HG03558 (cell line): ENCODE data around the gene SORCS3.

ENCODE experiments used
- ATAC-seq: cut with Tn5 transposase; IDR thresholded peaks from one replicate; pipeline ENCODE4 v1.9.1; 2021; ENCODE audit warnings: moderate number of reproducible peaks; ENCODE audit not compliant: unreplicated experiment; ENCODE audit errors: extremely low read depth

Gene SORCS3

DNA sequence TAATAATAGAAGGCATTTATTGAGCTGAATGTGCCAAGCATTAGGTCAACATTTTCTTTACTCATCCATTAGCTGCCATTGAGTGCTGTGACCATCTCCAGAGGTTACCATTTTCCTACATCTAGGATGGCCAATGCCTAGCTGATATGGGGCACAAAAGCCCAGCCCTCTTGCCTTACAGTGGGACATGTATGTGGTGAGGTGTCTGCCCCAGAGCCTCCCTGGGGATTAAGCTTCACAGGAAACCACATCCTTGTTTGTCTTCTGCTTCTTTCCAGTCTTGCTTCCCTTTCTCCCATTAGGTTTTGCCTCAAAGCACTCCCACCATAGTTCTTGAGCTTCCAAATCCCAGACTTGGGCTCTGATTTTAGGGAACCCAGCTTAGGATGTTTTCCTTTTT, 258.7 kb downstream of the SORCS3 start:
- no peak for ATAC-seq

DNA sequence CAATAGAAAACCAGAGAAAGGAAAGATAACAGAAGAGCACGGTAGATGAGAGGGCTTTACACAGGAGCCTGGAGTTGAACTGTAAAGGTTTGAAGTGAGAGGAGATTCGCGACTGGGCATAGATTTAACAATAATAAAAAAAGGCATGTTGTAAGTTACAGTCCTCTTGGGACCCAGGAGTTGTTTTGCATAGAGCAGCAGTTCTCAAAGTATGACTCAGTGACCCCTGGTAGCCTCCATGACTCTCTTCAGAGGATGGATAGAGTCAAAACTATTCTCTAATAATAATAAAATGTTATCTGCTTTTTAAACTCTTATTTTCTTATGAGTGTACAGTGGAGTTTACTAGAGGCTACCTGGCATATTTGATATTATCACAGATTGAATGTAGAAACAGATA, 262.3 kb downstream of the SORCS3 start:
- ATAC-seq: no peak

DNA sequence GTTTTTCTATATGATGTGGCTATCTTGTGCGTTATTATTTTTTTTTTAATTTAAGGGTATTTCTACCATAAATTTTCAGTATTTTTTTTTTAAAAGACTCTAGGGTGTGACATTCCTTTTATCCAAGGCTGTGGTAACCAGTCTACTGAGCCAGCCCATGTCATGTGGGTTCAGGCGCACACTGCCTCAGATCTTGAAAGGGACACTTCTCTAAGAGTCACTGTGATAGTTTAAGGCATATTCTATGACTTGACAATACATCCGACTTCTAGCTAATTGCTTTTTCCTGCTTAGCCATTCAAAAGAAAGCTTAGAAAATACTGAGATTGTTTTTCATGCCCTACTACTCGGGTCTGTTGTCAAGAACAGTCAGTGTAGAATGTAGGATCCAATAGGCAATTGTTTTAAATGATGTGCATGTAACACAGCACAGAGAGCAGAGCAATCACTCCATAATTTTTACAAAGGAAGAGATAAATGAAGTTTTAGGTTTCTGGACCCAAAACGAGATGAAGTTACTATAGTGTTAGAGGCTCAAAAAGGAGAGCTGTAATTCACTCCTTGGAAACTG, 263.7 kb downstream of the SORCS3 start:
- no peak for ATAC-seq

DNA sequence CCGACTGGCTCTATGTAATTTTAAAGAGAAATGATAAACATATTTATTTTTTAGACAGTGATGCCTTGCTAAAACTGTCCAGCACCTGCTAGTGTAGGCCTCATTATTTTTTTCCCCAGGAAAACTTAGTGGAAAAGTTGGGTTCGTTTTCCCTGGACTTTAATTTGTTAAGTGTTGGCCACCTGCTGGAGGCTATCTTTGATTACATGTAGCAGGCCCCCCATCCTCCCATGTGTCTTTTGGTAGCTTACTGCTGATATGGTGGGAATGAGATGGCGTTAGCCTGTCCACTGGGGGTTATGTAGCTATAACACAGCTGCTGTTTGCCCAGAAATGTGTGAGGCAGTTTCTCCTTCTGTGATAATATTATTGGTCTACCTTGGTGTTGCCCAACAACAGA, 265.0 kb downstream of the SORCS3 start:
- no peak for ATAC-seq

DNA sequence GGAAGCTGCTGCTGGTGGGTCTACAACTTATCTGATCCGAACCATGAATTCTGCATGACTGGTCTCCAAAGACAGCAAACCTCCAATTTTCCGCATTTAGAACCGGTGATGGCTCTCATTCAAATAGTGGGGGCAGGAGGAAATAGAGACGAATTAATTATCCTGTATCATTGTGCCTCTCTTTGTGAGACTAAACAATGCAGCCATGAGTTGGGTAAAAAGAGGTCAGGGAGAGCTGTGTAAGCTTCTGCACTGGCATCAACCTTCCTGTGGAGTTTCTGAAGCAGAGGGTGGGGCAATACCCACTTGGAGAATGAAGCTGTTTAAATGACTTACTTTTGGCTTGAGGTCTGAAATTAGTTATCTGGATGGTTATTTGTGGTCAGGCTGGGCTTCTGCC, 266.4 kb downstream of the SORCS3 start:
- no peak for ATAC-seq

DNA sequence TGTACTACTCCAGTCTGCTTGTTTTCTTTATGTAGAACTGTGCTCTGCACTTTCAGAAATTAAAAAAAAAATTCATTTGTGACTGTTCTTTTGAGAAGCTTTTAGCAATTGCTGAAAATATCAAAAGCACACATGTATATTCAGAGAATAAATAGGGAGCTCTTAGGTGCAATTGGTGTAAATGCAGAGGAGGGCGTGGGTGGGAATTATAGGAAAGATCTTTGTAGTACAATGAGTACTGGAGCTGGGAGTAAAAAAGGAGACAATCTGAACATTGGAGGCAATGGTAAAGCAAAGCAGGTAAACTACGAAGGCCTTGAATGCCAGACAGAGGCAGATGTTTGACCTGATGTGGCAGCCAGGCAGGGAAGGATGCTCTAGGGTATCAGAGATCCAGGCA, 267.5 kb downstream of the SORCS3 start:
- no peak for ATAC-seq

DNA sequence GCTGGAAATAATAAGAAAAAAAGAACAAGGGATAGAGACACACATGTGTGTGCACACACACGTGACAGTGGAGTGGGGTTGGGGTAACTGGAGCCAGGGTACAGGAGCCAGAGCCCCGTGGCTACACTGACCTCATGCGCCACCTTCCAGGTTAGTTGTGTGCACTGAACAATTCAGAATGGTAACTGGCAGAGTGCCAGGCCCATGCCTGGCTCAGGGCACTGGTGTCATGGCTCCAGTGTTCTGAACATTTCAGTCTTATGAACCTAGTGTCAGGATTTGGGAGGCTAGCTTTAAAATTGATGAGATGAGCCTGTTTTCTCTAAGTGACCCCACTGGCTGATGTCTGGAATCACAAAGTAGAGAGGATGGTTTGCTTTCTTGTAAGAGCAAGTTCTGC, 269.6 kb downstream of the SORCS3 start:
- no peak for ATAC-seq

DNA sequence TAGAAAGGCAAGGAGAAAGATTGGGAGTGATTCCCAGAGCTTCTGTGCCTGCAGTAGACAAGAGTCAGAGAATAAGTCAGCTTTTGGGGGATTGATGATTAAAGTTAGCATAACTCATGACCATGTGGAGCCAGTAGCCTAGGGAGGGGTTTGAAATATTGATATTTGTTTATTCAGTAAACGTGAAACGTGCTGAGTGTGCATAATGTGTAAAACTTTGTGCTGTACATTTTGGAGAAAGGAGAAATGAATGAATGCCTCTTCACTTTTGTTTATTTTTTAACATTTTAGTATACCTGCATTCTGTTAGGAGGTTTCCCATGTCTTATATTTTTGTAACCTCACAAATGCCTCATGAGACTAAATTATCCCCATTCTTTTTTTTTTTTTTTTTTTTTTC, 272.3 kb downstream of the SORCS3 start:
- no peak for ATAC-seq

DNA sequence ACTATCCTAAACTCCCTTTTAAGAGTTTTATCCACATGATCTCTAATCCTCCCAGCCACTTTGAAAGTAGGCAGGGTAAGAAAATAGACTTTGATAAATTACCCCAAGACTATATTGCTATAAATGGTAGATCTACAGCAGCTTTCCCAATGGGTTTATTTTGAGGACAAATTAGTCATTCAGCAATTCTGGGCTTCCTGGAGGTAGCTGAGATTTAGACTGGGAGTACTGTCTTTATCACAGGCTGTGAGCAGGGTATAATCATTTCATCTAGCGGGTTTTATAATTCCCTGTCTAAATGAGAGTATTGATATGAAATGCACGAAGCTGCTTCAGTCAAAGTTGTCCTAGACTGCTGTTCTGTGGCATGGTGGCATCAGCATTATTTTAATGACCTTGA, 279.4 kb downstream of the SORCS3 start:
- no peak for ATAC-seq

DNA sequence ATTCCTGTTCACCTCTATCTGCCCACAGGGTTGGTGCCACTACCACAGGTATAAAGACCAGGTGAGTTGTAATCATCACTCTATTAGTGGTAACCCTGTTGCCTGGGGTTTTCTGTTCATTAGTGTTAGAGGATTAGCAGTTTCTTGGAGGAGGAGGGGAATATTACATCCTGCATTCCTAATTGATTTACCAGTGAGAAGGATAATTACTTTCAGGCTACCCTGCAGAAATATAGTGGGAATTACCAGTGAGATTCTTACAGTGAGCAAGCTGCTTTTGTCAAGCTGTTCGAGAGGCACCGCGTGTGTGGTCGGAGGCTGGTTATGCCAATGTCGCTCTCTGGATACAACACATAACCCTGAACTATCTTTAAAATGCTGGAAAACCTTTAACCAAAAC, 280.7 kb downstream of the SORCS3 start:
- no peak for ATAC-seq

DNA sequence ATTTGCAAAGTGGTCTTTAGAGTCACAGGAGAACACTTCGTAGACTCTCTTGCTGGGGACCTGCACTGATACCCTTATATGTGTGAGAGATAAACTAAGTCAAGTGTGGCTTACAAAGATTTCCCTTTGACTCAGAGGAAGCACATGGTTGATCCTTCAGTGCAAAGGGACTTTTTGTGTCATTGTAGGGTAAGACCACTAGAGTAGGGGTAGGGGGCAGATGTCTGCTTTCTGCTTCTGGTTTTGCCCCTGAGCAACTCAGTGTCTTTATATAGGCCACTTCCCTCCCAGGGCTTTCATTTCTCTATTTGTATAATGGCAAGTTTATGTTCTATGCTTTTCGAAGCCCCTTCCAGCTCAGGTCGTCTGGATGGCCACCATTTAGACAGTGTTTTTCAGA, 281.7 kb downstream of the SORCS3 start:
- ATAC-seq: peak; percentile 59

DNA sequence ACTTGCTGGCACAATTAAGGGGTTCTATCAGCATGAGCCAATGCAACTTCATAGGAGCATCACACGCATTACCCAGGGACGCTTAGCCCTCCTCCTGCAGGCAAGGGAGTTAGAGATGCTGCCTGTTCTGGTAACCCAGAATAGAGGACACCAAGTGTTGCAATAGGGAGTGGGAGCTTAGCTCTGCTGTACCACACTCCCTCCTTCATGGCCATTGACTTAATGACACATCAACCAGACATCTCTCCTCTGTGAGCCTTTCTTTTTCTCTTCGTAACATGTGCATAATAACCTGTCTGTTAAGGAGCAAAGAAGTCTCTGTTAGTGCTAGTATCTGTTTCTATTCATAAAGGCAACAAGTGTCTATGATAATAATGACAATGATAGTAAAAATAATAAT, 282.4 kb downstream of the SORCS3 start:
- ATAC-seq: no peak

DNA sequence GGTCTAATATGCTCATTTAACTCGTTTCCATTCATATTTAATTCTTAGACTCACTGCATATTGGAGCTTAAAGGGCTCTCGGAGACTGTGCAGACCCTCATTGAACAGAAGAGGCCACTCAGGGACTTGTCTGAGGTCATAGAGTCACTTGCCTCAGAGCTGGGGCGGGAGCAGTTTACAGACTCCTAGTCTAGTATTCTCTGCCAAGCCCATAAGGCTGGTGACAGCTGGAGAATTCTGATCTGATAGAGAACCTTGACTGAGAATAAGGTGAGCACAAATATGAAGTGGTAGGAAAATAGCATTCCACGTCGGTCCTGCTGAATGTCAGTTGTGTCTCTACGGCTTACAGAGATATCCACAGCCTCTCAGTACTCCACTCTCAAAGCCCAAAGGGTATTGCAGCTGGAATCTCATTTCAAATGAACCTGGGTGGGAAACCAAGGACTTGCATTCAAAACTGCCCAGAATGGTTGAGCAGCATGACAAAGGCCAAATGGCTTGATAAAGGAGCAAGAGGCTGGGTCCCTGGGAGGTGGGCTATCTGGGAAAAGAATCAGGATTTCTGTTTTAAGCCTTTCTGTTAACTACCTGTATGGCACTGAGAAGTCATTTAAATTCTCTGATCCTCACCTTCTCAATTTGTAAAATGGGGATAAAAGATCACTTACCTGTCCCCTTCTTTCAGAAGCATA, 283.2 kb downstream of the SORCS3 start:
- ATAC-seq: no peak

DNA sequence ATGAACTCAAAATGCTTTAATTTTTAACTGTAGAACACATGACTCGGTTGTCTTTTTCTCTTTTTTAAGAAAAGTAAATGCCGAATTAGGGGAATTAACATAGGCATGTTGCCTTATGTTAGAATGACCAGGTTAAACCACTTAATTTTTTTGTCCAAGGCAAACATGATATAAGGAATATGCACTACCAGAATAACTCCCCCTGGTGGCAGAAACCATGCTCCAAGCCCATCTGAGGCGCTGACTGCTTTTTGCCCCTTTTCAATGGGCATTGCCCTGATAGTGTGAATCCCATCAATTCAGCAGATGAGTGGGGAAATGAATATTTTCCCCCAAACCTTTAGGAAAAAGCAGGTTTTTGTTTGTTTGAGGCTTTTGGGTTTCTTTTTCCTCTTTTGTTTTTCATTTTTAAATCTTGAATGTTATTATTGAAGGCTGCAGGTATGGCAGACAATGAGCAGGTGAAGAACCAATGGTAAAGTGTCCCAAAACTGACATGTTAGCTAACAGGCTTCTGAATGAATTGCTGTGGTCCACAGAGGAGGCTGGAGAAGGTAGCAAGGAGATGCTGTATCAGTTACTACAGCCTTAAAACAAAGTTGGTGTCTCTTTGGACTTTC, 284.3 kb downstream of the SORCS3 start:
- ATAC-seq: no peak

DNA sequence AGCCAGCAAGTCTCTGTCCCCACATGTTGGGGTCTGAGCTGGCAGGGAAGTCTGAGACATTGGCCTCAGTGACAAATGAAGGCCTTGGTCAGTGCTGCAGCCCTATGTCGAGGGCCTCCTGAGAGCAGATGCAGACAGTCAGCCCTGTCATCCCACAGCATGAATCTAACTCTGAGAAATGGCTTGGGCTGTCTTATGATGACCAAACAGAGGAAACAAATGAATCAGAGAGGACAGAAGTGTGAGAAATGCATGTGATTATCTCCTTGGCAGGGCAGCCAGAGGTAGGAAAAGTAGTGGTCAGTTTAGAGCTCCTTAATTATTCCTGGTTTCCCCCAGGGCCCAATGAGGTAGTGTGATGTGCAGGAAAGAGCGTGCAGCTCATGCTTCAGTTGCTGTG, 287.6 kb downstream of the SORCS3 start:
- no peak for ATAC-seq

DNA sequence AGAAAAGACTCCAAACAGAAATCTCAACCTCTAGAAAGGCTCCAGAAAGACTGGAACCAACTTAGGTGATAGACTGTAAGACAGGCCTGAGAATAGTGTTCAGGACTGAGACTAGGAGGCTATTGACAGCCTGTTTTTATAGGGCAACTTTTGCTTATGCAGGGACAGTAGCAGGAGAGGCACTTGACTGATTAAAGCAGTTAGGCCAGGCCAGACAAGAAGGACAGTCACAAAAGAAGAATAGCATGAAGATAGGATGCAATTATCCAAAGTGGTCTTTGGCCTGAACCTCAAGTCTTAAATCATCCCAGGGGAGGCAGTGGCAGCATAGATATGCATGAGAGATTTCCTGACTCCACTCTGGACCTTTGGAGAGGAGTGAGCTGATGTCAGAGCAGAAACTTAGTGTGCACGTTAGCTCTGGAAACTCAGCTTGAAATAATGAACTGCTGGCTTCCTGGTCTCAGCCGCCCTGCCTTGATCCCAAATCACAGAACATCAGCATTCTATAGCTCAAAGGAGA, 290.6 kb downstream of the SORCS3 start:
- ATAC-seq: no peak

DNA sequence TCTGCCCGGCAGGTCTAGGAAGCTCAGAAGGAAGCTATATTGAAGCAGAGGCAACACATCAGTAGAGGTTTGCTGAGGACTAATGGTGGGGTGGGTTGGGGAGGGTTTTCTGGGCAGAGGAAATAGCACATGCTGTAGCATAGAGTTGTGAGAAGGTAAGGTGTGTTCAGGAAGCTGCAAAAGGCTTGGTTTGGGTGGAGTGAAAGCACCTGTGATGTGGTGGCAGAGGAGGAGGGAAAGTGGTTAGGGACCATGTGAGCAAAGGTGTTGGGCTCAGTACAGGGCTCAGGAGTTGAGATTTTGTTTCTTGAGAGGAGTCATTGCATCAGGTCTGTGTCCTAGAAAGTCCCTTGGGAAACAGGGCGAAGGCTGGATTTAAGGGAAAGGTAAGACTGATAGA, 294.6 kb downstream of the SORCS3 start:
- ATAC-seq: no peak

DNA sequence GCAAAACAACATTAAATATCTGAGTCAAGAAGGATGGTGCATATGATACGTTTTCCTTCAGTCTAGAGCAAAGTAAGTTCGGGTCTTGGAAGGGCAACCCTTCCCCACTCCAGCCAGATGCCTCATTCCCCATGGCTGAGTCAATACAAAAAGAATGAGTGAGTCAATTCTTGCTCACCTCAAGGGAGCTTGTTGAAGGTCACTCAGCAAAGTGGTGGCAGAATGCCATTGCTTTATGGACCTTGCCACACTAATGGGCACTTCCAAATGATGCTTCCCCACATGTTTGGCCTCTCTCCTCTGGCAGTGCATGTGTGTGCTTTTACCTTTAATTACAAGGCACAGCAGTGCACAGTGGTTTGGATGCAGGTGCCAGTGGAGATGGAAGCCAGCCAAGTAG, 296.5 kb downstream of the SORCS3 start:
- no peak for ATAC-seq

DNA sequence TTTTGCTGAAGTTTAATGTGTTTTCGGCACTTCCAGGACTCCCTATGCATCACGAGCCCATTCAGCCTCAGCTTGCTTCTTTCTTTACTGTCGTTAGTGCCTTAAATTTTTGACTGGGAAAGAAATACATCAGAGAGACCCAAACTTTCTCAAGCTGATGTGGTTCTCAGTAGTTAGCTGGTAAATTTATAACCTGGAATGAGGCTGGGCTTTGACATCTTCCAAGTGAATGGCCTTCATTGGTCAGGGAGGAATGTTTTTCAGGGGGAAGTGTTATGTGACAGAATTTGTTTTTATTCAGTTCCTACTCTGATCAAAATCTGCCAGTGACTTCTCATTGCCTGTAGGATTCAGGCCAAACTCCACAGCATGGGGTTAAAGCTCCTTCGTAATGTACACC, 296.9 kb downstream of the SORCS3 start:
- no peak for ATAC-seq

DNA sequence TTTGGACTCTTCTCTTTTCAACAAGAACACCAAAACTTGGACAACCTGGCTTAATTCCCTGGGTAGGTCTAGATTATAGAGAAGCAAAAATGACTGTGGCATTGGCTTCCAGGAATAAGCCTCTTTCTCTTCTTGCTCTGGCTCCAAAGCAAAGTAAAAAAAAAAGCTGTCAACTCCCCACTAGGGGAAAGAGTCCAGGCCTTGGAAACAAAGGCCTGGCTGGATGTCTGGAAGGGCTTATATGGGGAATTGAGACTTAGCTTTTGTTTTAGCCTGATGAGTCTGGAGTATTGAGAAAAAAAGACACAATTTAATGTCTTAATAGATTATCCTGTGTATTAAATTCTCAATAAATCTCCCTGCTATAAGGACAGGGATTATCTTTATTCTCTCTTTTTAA, 300.6 kb downstream of the SORCS3 start:
- ATAC-seq: no peak

DNA sequence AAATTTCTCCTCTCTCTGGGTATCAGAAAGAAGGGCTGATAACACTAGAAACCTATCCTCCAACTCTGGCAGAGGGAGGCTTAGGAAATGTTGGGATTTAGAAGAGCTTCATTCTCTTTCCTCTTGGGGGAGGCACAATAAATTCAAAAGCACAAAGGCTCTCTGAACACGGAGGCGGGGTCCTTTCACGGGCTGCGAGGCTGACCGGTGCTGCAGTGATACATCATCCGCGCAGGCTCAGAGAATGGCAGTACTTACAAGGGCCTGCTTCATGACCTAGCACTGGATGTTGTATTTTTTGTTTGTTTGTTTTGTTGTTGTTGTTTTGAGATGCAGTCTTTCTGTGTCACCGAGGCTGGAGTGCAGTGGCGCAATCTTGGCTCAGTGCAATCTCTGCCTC, 306.2 kb downstream of the SORCS3 start:
- ATAC-seq: no peak
